HEK293T (cell line): ENCODE data around the gene RALGPS2.
"Not testable (repeated sequence)": the region's sequence is repeated elsewhere in the genome, so short reads cannot be mapped to it uniquely, and the experiment has no call there.

Source experiments
- CTCF ChIA-PET: fragments of 350-600 bp; formaldehyde crosslinking; extraction: SDS; loops from one replicate; lab custom pipeline; 2021; ENCODE audit warnings: antibody characterized with exemption, inconsistent platforms; lab: Yijun Ruan, JAX
- POLR2A ChIA-PET: fragments of 350-600 bp; formaldehyde crosslinking; extraction: SDS; loops from one replicate; lab custom pipeline; 2020; ENCODE audit warnings: antibody characterized with exemption, inconsistent platforms; lab: Yijun Ruan, JAX
- DNase-seq: peaks from one replicate; pipeline ENCODE4 v3.0.0; 2012; ENCODE audit warnings: mixed read lengths; ENCODE audit errors: extremely low spot score
- ARNT ChIP-seq: fragments of 450-650 bp; IDR thresholded peaks from 2 replicates; pipeline ENCODE4 v1.6.1; 2017; ENCODE audit warnings: mild to moderate bottlenecking
- BHLHE40 ChIP-seq: fragments of 450-650 bp; IDR thresholded peaks from 2 replicates; pipeline ENCODE4 v1.6.1; 2016; ENCODE audit warnings: mild to moderate bottlenecking, moderate library complexity, borderline replicate concordance
- CTBP1 ChIP-seq: fragments of 450-650 bp; IDR thresholded peaks from 2 replicates; pipeline ENCODE4 v1.6.1; 2016; ENCODE audit warnings: borderline replicate concordance
- ELF4 ChIP-seq: fragments of 450-650 bp; IDR thresholded peaks from 2 replicates; pipeline ENCODE4 v1.6.1; 2017; ENCODE audit warnings: antibody characterized with exemption
- FOXA1 ChIP-seq: fragments of 450-650 bp; IDR thresholded peaks from 2 replicates; pipeline ENCODE4 v1.6.1; 2016; ENCODE audit warnings: mild to moderate bottlenecking
- FOXK2 ChIP-seq: fragments of 450-650 bp; IDR thresholded peaks from 2 replicates; pipeline ENCODE4 v1.6.1; 2016; ENCODE audit warnings: mild to moderate bottlenecking
- FOXM1 ChIP-seq: fragments of 450-650 bp; IDR thresholded peaks from 2 replicates; pipeline ENCODE4 v1.6.1; 2017; ENCODE audit warnings: mild to moderate bottlenecking, borderline replicate concordance
- HDGF ChIP-seq: fragments of 450-650 bp; IDR thresholded peaks from 2 replicates; pipeline ENCODE4 v1.6.1; 2017; ENCODE audit warnings: antibody characterized with exemption, borderline replicate concordance
- L3MBTL2 ChIP-seq: fragments of 450-650 bp; conservative IDR thresholded peaks from 2 replicates; pipeline ENCODE4 v1.6.1; 2016; ENCODE audit warnings: mild to moderate bottlenecking
- LEF1 ChIP-seq: fragments of 450-650 bp; IDR thresholded peaks from 2 replicates; pipeline ENCODE4 v1.6.1; 2017; ENCODE audit warnings: mild to moderate bottlenecking, borderline replicate concordance
- NFRKB ChIP-seq: fragments of 450-650 bp; IDR thresholded peaks from 2 replicates; pipeline ENCODE4 v1.6.1; 2016; ENCODE audit warnings: mild to moderate bottlenecking, moderate library complexity
- PKNOX1 ChIP-seq: fragments of 450-650 bp; IDR thresholded peaks from 2 replicates; pipeline ENCODE4 v1.6.1; 2016
- SP1 ChIP-seq: fragments of 450-650 bp; IDR thresholded peaks from 2 replicates; pipeline ENCODE4 v1.6.1; 2017
- SUZ12 ChIP-seq: fragments of 450-650 bp; IDR thresholded peaks from 2 replicates; pipeline ENCODE4 v1.6.1; 2016; ENCODE audit warnings: mild to moderate bottlenecking
- TARDBP ChIP-seq: fragments of 450-650 bp; IDR thresholded peaks from 2 replicates; pipeline ENCODE4 v1.6.1; 2016
- ZNF384 ChIP-seq: fragments of 450-650 bp; IDR thresholded peaks from 2 replicates; pipeline ENCODE4 v1.6.1; 2016

The RALGPS2 gene

GRCh38 chr1:178821134-178821866, 96.3 kb downstream of the RALGPS2 start:
- ChIA-PET CTCF (no interaction called here), POLR2A (no interaction called here)
- no peak for TF ChIP-seq TARDBP
- TF ChIP-seq L3MBTL2, result no peak
- TF ChIP-seq SUZ12, result no peak
- no peak for TF ChIP-seq FOXA1
- no peak for TF ChIP-seq ZNF384
- no peak for TF ChIP-seq ELF4
- no peak for TF ChIP-seq ARNT
- no peak for TF ChIP-seq BHLHE40
- no peak for TF ChIP-seq NFRKB
- no peak for TF ChIP-seq SP1
- no peak for TF ChIP-seq FOXM1
- no peak for TF ChIP-seq HDGF
- TF ChIP-seq FOXK2, result no peak
- no peak for TF ChIP-seq LEF1
- TF ChIP-seq PKNOX1, result no peak
- TF ChIP-seq CTBP1, result no peak
- no peak for DNase-seq

- ChIA-PET CTCF (no interaction called here), POLR2A (no interaction called here)
- TF ChIP-seq FOXA1, result no peak
- TF ChIP-seq NFRKB, result no peak
- no peak for TF ChIP-seq HDGF
- TF ChIP-seq FOXK2, result no peak
- TF ChIP-seq TARDBP, result no peak
- TF ChIP-seq BHLHE40, result no peak
- no peak for TF ChIP-seq FOXM1
- TF ChIP-seq ARNT, result no peak
- no peak for TF ChIP-seq L3MBTL2
- DNase-seq, result no peak
These were observed 100.1 kb downstream of the RALGPS2 start for GRCh38 chr1:178825167-178825566.

GRCh38 chr1:178844436-178844835, 119.4 kb downstream of the RALGPS2 start:
- POLR2A ChIA-PET, result no interaction called here
- DNase-seq, result no peak
- CTCF ChIA-PET, result no interaction called here
- no peak for TF ChIP-seq LEF1
- no peak for TF ChIP-seq FOXA1
- no peak for TF ChIP-seq ELF4
- no peak for TF ChIP-seq FOXK2
- TF ChIP-seq BHLHE40, result no peak
- no peak for TF ChIP-seq CTBP1
- no peak for TF ChIP-seq SUZ12
- no peak for TF ChIP-seq ARNT
- TF ChIP-seq NFRKB, result no peak
- no peak for TF ChIP-seq SP1
- no peak for TF ChIP-seq HDGF
- no peak for TF ChIP-seq L3MBTL2
- no peak for TF ChIP-seq TARDBP
- no peak for TF ChIP-seq FOXM1
- TF ChIP-seq PKNOX1, result no peak

GRCh38 chr1:178846306-178846705, 121.3 kb downstream of the RALGPS2 start:
- ChIA-PET CTCF (interaction anchor here (1.0 kb wide), 1 partner anchor 156 kb away, joined by 3 read pairs; no protein-coding TSS in a partner anchor), POLR2A (no interaction called here)
- TF ChIP-seq FOXA1 (no peak), NFRKB (no peak), TARDBP (no peak), CTBP1 (no peak), BHLHE40 (no peak), ARNT (no peak), LEF1 (no peak)
- DNase-seq, result no peak

- CTCF ChIA-PET, result no interaction called here
- no peak for DNase-seq
- POLR2A ChIA-PET, result no interaction called here
- TF ChIP-seq SUZ12 (no peak), L3MBTL2 (no peak), HDGF (no peak), ARNT (no peak), SP1 (no peak), FOXA1 (peak; percentile 81), LEF1 (no peak), CTBP1 (peak; percentile 53; the same call in 1 of the 2 replicates), NFRKB (no peak), FOXM1 (no peak), TARDBP (no peak), ZNF384 (peak; percentile 84), PKNOX1 (peak; percentile 62), BHLHE40 (no peak), ELF4 (no peak)
These were observed 122.4 kb downstream of the RALGPS2 start for GRCh38 chr1:178847396-178847849.

- DNase-seq, POLR2A ChIA-PET: not testable (repeated sequence)
- CTCF ChIA-PET, result interaction anchor here (0.8 kb wide), 1 partner anchor 155 kb away, joined by 3 read pairs; no protein-coding TSS in a partner anchor
These were observed 122.9 kb downstream of the RALGPS2 start for GRCh38 chr1:178847919-178848318.
